ENCODE data around the gene BTBD9. TPM values are rescaled to one million over a fixed set of nuclear protein-coding genes. Genes with fewer than 3 reads are reported as not detected.

BTBD9 gene
- total and polyA plus RNA-seq, 4 donors, result 8.7 to 73.9 (median 28.3) TPM

DNA sequence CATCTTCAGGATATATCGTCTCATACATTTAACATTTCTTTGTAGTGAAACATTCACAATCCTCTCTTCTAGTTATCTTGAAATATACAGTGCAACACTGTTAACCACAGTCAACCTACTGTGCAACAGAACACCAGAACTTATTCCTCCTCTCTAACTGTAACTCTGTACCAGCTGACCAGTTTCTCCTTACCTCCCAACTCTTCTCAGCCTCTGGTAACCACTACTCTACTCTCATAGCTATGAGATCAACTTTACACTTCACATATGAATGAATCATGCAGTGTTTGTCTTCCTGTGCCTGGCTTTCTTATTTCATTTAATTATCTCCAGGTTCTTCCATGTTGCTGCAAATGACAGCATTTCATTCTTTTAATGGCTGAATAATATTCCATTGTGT, 337.6 kb downstream of the BTBD9 start:
- no peak for DNase-seq
- WGBS, 2 donors, result 97 to 98% methylated on average over 1 of the region's 1 CpG
- TF ChIP-seq, protein P1, sequence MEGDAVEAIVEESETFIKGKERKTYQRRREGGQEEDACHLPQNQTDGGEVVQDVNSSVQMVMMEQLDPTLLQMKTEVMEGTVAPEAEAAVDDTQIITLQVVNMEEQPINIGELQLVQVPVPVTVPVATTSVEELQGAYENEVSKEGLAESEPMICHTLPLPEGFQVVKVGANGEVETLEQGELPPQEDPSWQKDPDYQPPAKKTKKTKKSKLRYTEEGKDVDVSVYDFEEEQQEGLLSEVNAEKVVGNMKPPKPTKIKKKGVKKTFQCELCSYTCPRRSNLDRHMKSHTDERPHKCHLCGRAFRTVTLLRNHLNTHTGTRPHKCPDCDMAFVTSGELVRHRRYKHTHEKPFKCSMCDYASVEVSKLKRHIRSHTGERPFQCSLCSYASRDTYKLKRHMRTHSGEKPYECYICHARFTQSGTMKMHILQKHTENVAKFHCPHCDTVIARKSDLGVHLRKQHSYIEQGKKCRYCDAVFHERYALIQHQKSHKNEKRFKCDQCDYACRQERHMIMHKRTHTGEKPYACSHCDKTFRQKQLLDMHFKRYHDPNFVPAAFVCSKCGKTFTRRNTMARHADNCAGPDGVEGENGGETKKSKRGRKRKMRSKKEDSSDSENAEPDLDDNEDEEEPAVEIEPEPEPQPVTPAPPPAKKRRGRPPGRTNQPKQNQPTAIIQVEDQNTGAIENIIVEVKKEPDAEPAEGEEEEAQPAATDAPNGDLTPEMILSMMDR (IDR thresholded peaks at IDR 0.05; ENCODE audit: control extremely low read depth, extremely low read depth), result no peak
- Histone ChIP-seq H3K9me3 (ENCODE audit: control insufficient read depth in 4 of 4, insufficient read depth in 3 of 4, low read length in 3 of 4) (no peaks in the 10 kb centered on the region), H3K4me1 (ENCODE audit: control insufficient read depth in 5 of 5, insufficient read depth in 5 of 5, low read length in 5 of 5) (peaks cover 0 to 12% (median 0%) of the 10 kb centered on the region in 5 donors), H3K27me3 (ENCODE audit: control insufficient read depth in 3 of 3, insufficient read depth in 3 of 3, low read length in 2 of 3) (no peaks in the 10 kb centered on the region), H3K27ac (ENCODE audit: low read depth in 1 of 2, low read length in 1 of 2) (no peak overlapping the region), H3K4me3 (no peak overlapping the region), H3K36me3 (ENCODE audit: control insufficient read depth in 4 of 4, insufficient read depth in 4 of 4, low read length in 4 of 4) (no peaks in the 10 kb centered on the region), H3K9ac (ENCODE audit: insufficient read depth in 1 of 2, low read length in 2 of 2) (no peak overlapping the region)
- ATAC-seq (ENCODE audit: insufficient read depth, low FRiP score), result no peak

DNA sequence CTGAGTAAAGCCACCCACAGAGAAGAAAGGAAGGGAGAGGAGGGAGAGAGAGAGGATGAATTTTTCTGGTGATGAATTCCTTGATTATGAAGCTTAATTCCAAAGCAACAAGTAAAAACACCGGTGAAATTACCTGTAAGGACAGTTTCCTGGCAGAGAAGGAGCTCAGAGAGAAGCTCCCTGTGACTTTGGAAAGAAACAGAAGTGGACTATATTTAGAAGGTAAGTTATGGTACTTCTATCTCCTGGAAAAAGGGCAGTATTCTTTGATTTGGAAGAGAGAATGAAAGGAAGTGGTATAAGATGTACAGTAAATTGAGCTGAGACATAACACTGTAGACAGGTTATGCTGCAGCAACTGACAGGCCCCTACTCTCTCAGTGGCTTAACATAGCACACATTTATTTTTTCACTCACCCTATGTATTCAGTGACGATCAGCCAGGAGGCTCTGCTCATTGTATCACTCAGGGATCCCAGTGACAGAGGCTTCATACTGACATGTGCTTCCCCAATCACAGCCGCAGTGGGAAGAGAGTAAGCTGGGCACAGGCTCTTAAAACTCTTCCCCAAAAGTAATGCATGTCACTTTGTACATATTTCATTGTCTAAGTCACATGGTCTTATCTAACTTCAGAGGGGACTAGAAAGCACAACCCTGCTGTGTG, 349.5 kb downstream of the BTBD9 start:
- WGBS, 2 donors, result 72 to 73% methylated on average over 3 of the region's 3 CpGs
- H3K36me3 ChIP-seq (ENCODE audit: control insufficient read depth in 4 of 4, insufficient read depth in 4 of 4, low read length in 4 of 4), result peaks cover 0 to 1% (median under 1%) of the 10 kb centered on the region in 4 donors
- peak in 1 of 3 donors; percentile 30 for DNase-seq
- TF ChIP-seq, protein P1 (IDR thresholded peaks at IDR 0.05; ENCODE audit: control extremely low read depth, extremely low read depth), result no peak
- H3K4me1 ChIP-seq (ENCODE audit: control insufficient read depth in 5 of 5, insufficient read depth in 5 of 5, low read length in 5 of 5), result peaks cover 0 to 6% (median 0%) of the 10 kb centered on the region in 5 donors
- no peaks in the 10 kb centered on the region for H3K27me3 ChIP-seq (ENCODE audit: control insufficient read depth in 3 of 3, insufficient read depth in 3 of 3, low read length in 2 of 3)
- H3K9me3 ChIP-seq (ENCODE audit: control insufficient read depth in 4 of 4, insufficient read depth in 3 of 4, low read length in 3 of 4), result no peaks in the 10 kb centered on the region
- H3K9ac ChIP-seq (ENCODE audit: insufficient read depth in 1 of 2, low read length in 2 of 2), result no peak overlapping the region
- H3K4me3 ChIP-seq, result no peak overlapping the region
- no peak overlapping the region for H3K27ac ChIP-seq (ENCODE audit: low read depth in 1 of 2, low read length in 1 of 2)
- ATAC-seq (ENCODE audit: insufficient read depth, low FRiP score), result no peak

DNA sequence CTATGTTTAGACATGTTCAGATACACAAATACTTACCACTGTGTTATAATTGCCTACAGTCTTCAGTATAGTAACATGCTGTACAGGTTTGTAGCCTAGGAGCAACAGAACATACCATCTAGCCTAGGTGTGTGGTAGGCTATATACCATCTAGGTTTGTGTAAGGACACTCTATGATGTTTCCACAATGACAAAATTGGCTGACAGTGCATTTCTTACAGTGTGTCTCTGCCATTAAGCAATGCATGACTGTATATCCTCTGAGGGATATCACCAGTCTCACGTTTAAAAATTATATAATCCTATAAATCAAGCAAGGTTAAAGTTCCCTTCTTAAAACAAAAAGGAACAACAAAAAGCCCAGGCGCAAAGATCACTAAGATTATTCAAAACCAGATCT, 352.2 kb downstream of the BTBD9 start:
- no peak for DNase-seq
- TF ChIP-seq, protein P1 (IDR thresholded peaks at IDR 0.05; ENCODE audit: control extremely low read depth, extremely low read depth), result no peak
- H3K9ac ChIP-seq (ENCODE audit: insufficient read depth in 1 of 2, low read length in 2 of 2), result no peak overlapping the region
- no peak overlapping the region for H3K4me3 ChIP-seq
- no peaks in the 10 kb centered on the region for H3K27me3 ChIP-seq (ENCODE audit: control insufficient read depth in 3 of 3, insufficient read depth in 3 of 3, low read length in 2 of 3)
- no peaks in the 10 kb centered on the region for H3K9me3 ChIP-seq (ENCODE audit: control insufficient read depth in 4 of 4, insufficient read depth in 3 of 4, low read length in 3 of 4)
- H3K36me3 ChIP-seq (ENCODE audit: control insufficient read depth in 4 of 4, insufficient read depth in 4 of 4, low read length in 4 of 4), result peaks cover 0 to 3% (median under 1%) of the 10 kb centered on the region in 4 donors
- WGBS, 2 donors, result 92 to 98% methylated on average over 2 of the region's 2 CpGs
- no peak for ATAC-seq (ENCODE audit: insufficient read depth, low FRiP score)
- no peak overlapping the region for H3K27ac ChIP-seq (ENCODE audit: low read depth in 1 of 2, low read length in 1 of 2)
- peaks cover 0 to 6% (median 0%) of the 10 kb centered on the region in 5 donors for H3K4me1 ChIP-seq (ENCODE audit: control insufficient read depth in 5 of 5, insufficient read depth in 5 of 5, low read length in 5 of 5)
